Left cardiac atrium (tissue), 4 donors: Measurements from ENCODE around the gene CIB2. TPM values are rescaled to one million over a fixed set of nuclear protein-coding genes. Genes with fewer than 3 reads are reported as not detected.

Source experiments
- ATAC-seq, 2 donors: fragments of 200-7000 bp; cut with Tn5 transposase; one replicate each; pipeline ENCODE4 v1.9.1; 2020; ENCODE audit warnings: mild to moderate bottlenecking in 2 of 2, moderate library complexity in 2 of 2
- DNase-seq: peaks from one replicate; pipeline ENCODE4 v3.0.0-alpha.2; 2020
- intact Hi-C, 2 donors: fragments of 100-400 bp; cut with DNase I; formaldehyde crosslinking; loops; one replicate each; pipeline versions ENCODE4 v1.14.1 to v1.15.1; 2022 to 2023
- total RNA-seq, 2 donors: library from RNA; stranded (reverse); fragmentation: NEBNext Ultra II Directional; extraction: Animal tissue kit (Norgen Biotek cat#: 25700); gene quantifications; one replicate each; pipeline ENCODE4 v1.2.1, GENCODE V29; 2021
- donor health status: DM: no; HTN: yes; CAD: no.
- donor health status: DM: no; HTN: yes; CAD: no; lungs with severe emphysema.
- donor health status: DM: yes; HTN: yes; CAD: no.
- donor health status: Dilated cardiomyopathy.

CIB2 gene
- total RNA-seq, 2 donors from 2014 or later, result 50.3 to 66.9 TPM

- intact Hi-C loops, result no loop called here
- peak; percentile 69 to 79 for ATAC-seq
- DNase-seq, result peak; percentile 46
These were observed 55.6 kb downstream of the CIB2 start for GRCh38 chr15:78075490-78076230.

GRCh38 chr15:78073046-78073787 lies 58.0 kb downstream of the CIB2 start:
- intact Hi-C loops, result no loop called here
- no peak for ATAC-seq

DNA sequence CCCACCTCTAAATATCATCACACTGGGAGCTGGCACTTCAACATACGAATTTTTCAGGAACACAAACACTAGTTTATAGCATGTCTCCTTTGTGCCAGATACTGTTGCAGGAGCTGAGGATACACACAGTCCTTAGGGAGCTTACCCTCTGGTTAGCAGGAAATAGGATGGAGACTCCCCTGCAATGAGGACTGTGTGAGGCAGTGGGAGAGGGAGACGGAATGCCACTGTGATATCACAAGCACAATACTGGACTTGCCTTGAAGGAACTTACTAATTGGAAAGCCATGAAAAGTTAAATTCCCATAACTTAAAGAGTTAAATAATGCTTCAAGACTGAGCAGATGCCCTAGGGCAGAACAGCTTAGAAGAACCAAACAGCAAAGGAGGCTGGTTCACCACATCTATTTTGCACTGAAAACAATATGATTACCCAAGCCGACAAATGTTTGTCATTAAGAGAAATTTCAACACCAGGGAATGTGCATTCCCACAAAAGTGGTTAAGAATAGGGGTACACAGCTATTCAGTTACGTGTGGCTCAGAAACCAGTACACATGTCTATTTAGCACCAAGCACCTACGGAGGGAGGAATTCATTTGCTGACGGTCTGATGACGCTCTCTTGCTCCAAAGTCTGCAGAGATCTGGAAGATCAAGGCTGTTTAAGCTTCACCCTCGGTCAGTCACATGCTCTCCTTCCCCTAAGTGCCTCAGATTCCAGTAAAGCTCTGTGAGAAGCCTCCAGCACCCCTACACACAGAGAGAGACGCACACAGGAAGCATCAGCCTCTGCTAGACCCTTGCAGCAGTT lies 59.0 kb downstream of the CIB2 start:
- no peak for DNase-seq
- intact Hi-C loops, result no loop called here
- ATAC-seq, result peak; percentile 17 to 22

More at GRCh38 chr15:78073046-78073787, 58.0 kb downstream of the CIB2 start:
- no peak for DNase-seq

GRCh38 chr15:78071383-78071782 lies 59.9 kb downstream of the CIB2 start:
- DNase-seq (no peak), ATAC-seq (no peak)
- intact Hi-C loops, result no loop called here

DNA sequence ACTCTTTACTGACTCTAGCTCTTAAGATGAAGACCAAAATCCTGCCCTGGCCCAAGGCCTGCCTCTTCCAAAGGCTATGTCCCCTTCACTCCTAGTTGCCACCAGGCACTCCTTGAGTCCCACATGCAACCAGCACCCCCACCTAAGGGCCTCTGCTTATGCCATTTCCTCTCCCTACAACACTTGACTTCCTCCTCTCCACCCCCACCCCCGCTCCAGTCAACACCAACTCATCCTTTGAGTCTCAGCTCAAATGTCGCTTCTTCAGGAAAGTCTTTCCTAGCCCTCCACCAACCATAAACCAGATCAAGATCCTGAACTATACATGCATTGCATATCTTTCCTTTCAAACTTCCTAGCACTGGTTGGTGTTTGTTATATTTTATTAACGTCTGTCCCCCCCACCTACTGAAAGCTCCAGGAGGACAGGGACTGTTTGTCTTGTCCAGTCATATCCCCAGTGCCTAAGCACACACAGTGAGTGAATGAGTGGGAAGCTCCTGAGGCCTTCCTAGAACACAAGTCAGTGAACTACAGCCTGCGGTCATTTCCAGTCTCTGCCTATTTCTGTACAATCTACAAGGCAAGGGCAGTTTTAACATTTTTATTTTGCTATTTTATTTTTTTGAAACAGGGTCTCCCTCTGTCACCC lies 61.1 kb downstream of the CIB2 start:
- DNase-seq (no peak), ATAC-seq (no peak)
- intact Hi-C loops, result no loop called here

DNA sequence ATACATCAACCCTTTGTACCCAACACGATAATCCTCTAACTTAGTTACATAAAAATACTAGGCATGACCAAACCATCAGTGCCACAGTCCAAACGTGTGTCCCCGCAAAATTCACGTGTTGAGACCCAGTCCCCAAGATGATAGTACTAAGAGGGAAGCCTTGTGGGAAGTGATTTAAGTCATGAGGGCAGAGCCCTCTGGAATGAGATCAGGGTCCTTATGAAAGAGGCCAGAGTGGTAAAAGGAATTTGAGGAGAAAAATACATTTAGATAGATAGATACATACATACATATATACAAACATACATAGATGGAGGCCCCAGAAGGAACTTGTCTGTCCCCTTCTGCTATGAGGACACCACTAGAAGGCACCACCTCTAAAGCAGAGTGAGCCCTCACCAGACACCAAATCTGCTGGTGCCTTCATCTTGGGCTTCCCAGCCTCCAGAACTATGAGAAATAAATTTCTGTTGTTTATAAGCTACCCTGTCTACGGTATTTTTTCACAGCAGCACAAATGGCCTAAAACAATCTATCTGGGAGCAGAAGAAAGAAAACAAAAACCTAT lies 61.7 kb downstream of the CIB2 start:
- DNase-seq (no peak), ATAC-seq (no peak)
- intact Hi-C loops, result no loop called here

DNA sequence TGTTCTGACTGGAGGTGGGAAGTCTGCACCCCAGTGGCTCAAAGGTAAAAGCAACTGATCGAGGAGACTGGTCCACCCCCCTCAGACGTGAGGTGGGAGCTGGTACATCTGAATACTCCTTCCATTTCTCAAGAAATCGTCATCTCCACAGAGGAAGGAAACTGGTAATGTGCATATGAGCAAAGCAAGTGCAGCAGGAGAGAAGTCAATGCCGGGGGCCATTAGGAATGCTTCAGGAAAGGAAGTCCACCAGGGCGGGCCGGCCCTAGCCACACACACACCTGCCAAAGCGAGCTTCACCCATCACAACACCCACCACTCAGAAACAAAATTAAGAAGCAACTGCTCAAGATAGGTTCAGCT lies 62.2 kb downstream of the CIB2 start:
- intact Hi-C loops, result no loop called here
- no peak for ATAC-seq
- no peak for DNase-seq

- intact Hi-C loops, result no loop called here
- ATAC-seq (no peak), DNase-seq (no peak)
These were observed 63.7 kb downstream of the CIB2 start for GRCh38 chr15:78067328-78068228.

- intact Hi-C loops, result no loop called here
- ATAC-seq (no peak), DNase-seq (no peak)
These were observed 65.0 kb downstream of the CIB2 start for GRCh38 chr15:78065973-78066946.

DNA sequence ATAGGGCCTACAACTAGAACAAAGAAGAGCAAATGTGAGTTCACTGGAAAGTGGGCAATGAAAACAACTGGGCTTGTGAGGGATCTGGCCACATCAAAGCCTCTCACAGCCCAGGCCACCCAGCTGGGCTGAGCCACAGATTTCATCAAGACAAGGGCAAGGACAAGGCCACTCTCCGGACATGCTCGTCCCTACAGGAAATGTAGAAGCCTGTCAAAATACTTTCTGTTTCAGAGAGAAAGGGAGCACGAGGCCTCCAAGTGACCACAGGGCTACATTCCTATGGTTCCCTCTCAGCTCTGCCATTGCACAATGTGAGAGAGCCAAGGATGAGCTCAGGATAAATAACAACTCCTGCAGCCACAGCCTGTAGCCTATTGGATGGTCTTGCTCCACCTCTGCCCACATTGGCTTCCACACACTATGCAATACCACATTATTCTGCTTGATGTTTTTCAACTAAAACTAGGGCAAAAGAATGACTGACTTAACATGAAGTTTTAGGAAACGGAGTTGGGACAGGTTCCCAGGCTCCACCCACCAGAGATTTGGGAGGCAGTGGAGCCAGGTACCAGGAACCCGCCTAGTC lies 65.9 kb downstream of the CIB2 start:
- intact Hi-C loops, result no loop called here
- ATAC-seq (peak; percentile 84 to 94), DNase-seq (peak; percentile 60)

DNA sequence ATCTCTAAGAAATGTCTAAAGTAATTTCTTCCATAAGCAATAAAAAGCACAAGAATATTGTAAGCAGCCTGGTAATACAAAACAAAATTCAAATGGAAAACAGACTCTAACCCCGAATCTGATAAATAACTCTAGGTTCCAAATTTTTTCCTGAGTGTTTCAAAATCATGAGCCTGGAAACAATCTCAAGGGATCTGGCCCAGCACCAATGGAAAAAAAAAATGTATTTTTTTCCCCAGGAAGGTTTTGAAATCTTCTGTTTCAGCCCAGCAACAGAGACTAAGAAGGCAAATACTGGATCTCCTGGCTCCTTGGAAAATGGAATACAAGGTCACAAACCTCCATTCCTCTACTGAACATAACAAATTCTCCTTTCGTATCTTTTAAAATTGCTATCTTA lies 66.7 kb downstream of the CIB2 start:
- DNase-seq (no peak), ATAC-seq (peak; percentile 36 to 37)
- intact Hi-C loops, result no loop called here

DNA sequence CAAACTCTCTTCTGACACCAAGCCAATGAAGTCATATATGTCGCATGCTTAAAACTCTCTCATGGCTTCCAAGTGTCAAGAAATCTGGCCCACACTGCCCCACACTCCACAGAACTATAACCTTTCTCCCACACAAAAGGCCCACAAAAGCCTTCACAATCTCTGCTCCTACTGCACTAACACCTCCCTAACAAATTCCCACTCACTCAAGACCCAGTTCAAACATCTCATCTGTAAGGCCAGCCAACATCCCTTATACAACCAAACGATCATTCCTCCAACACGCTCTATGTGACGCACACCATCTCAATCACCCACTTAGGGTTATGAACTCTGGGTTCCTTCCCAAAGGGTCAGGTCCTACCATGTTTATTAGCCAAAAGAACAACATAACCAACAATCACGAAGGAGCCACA lies 67.3 kb downstream of the CIB2 start:
- no peak for DNase-seq
- ATAC-seq, result peak; percentile 6 to 43
- intact Hi-C loops, result no loop called here

DNA sequence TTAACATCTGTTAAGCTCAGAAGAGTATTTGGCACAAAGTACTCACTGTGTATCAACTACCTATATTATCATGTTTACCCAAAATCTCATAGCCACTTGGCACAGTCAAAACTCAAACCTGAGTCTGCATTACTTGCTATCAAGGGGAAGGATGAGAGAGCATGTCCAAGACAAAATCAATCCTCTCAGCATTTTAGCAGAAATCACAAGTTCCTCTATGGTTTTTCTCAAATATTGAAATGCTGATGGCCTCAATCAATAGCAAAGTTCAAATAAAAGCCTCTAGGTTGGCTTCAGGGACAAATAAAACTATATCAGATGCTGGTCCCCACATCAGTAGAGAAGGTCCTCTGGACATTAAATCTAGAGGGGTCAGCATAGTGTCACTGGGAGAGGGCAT lies 68.0 kb downstream of the CIB2 start:
- DNase-seq, result no peak
- ATAC-seq, result no peak
- intact Hi-C loops, result no loop called here

DNA sequence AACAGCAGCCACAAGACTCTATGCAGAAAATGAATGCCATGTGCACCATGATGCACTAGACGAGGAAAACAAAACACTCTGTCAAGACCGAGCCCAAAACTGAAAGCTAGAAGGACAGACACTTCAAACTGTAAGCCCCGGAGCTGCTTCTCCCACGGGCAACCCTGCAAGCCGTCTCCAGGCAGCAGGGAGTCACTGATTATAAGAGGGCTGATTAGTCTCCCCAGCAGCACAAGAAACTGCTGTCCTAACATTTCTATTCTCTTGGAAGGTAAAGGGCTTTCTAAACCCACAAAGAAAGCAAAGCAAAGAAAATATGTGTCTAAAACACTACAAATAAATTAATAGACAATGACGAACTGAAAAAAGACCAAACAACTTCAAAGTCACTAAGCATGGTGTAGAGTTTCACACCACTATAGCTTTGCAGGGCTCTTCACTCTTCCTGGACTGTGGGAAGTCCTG lies 69.2 kb downstream of the CIB2 start:
- intact Hi-C loops, result no loop called here
- ATAC-seq, result no peak
- no peak for DNase-seq

DNA sequence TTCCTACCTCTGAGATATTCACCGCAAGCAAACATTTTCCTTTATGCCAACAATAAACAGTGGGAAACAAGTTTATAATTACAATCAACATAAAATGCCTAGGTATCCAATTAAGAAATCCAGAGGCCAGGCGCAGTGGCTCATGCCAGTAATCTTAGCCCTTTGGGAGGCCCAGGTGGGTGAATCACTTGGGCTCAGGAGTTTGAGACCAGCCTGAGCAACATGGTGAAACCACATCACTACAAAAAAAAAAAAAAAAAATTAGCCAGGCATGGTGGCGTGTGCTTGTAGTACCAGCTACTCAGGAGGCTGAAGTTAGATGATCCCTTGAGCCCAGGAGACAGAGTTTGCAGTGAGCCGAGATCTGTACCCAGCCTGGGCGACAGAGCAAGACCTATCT lies 71.0 kb downstream of the CIB2 start:
- DNase-seq (no peak), ATAC-seq (no peak)
- intact Hi-C loops, result no loop called here

DNA sequence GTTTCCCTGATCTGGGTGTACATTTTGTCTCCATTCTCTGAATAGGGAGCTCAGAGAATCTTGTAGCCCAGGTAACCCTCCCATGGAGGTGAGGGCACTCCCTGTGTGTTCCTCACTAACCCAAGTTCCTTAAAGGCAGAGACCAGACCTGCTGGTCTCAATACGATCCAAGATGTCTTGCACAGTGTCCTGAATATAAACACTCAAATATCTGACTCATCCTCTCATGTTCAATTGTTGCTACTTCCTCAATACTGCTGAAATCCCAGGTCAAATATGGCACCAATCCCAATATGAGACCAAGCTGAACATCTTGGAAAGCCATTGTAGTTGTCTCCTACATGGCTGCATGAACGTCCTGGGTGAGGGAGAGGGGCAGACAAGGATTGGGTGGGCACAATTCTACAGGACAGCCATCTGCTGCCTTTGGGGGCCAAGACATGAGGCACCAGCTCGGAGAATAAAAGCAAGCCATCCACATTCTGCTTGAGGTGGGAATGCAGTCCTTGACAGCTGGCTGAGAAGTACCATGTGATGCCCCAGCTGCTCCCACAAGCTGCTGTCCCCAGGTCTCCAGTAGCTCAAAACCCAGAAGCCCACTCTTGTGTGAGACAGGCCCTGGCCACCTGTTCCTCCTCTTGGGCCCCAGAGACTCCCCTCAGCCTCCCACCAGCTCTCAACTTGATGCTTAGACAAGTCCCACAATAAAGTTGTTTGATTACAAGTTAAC lies 72.0 kb downstream of the CIB2 start:
- ATAC-seq (no peak), DNase-seq (no peak)
- intact Hi-C loops, result loop anchor here in 1 of 2 donors (5.0 kb wide), 1 partner anchor 52 kb away; no protein-coding TSS in a partner anchor
